Ovary (tissue), 9 donors: ENCODE results near the gene LTF. TPM values are rescaled to one million over a fixed set of nuclear protein-coding genes. Genes with fewer than 3 reads are reported as not detected.

Source experiments
- DNase-seq, 5 donors: peaks; one replicate each; pipeline ENCODE4 v3.0.0-alpha.2; 2019 to 2020
- H3K27ac ChIP-seq, 2 donors: fragments of 200-600 bp; one replicate each; pipeline versions ENCODE4 v1.5.1 to v1.8.0; 2019 to 2022
- H3K27me3 ChIP-seq: fragments of 200-600 bp; one replicate; pipeline ENCODE4 v1.8.0; 2022
- H3K36me3 ChIP-seq: fragments of 200-600 bp; sonication (generic); one replicate; pipeline ENCODE4 v1.5.1; 2019
- H3K4me1 ChIP-seq: one replicate; pipeline ENCODE4 v1.8.1; 2013; ENCODE audit warnings: mild to moderate bottlenecking, moderate library complexity; ENCODE audit not compliant: insufficient read depth
- H3K4me3 ChIP-seq: fragments of 200-600 bp; sonication (generic); one replicate; pipeline ENCODE4 v1.5.1; 2017
- H3K9me3 ChIP-seq, 2 donors: fragments of 200-600 bp in 1 of 2; sonication (generic) in 1 of 2; one replicate each; pipeline versions ENCODE4 v1.5.1 to v1.8.1; 2013 to 2019; ENCODE audit warnings: mild to moderate bottlenecking in 1 of 2, moderate library complexity in 1 of 2
- EP300 ChIP-seq: sonication (generic); formaldehyde crosslinking; IDR thresholded peaks from one replicate; pipeline ENCODE4 v1.6.1; 2017; ENCODE audit warnings: antibody characterized with exemption
- POLR2A ChIP-seq: fragments of 450-650 bp; IDR thresholded peaks from one replicate; pipeline ENCODE4 v1.6.1; 2017; ENCODE audit warnings: antibody characterized with exemption, mild to moderate bottlenecking, moderate library complexity
- WGBS, 3 donors: extraction: QIAGEN DNeasy Blood & Tissue Kit in 1 of 3; methylation state at CpG; one replicate each; pipeline versions ENCODE4 v1.1.5 to v1.1.7; 2013 to 2017; 5-methylcytosine and 5-hydroxymethylcytosine counted together
- intact Hi-C, 4 donors: fragments of 100-400 bp; cut with DNase I; formaldehyde crosslinking; loops; one replicate each; pipeline versions ENCODE4 v1.11.0 to v1.15.1; 2022 to 2023
- polyA plus RNA-seq, 2 donors: library from polyadenylated mRNA; stranded (reverse); fragments of 200-250 nt in 1 of 2; fragments of 350-450 nt in 1 of 2; fragmentation: Illumina TruSeq in 1 of 2; extraction: RNeasy Lipid Tissue Mini Kit (QIAGEN cat#74804) in 1 of 2; gene quantifications; one replicate each; pipeline ENCODE4 v1.2.3, GENCODE V29; 2013 to 2014
- total RNA-seq, 7 donors: library from RNA; depleted of rRNA in 2 of 7; stranded (reverse); fragments of >200 nt in 2 of 7; fragmentation: NEBNext Ultra II Directional in 3 of 7; extraction: Animal tissue kit (Norgen Biotek cat#: 25700) in 3 of 7; gene quantifications; one replicate each; pipeline versions ENCODE4 v1.1.0 to v1.2.4, GENCODE V29; 2016 to 2023
- TF ChIP-seq, protein P1 (sequence below), 3 donors: fragments of 450-650 bp in 2 of 3; fragments of 200-600 bp in 1 of 3; IDR thresholded peaks; one replicate each; pipeline versions ENCODE4 v1.5.1 to v1.8.0; 2016 to 2022; ENCODE audit warnings: antibody characterized with exemption in 3 of 3, mild to moderate bottlenecking in 1 of 3
- donor health status: DM: no; HTN: no; CAD: no; lungs with moderate emphysema.
- donor health status: DM: no; HTN: no; CAD: no.
- donor health status: Bipolar disorder and iron deficiency.
- donor health status: DM: yes; HTN: yes; CAD: no.
- donor health status: DM: no; HTN: no; CAD: no.
- donor health status: DM: yes; HTN: yes; CAD: no.

Gene LTF
- total and polyA plus RNA-seq, 9 donors = 0.56 to 23.7 (median 1.2) TPM

DNA sequence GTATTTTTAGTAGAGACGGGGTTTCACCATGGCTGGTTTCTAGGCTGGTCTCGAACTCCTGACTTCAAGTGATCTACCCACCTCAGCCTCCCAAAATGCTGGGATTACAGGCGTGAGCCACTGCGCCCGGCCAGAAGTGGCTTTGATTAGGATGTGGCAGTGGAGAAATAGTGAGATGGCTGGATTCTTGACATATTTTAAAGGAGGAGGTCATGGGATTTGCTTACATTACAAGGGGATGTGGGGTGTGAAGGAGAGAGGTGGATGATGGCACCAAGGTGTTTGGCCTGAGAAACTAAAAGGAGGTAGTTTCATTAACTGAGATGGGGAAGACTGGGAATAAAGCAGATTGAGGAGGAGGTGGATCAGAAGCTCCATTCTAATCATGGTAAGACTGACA lies 15.0 kb upstream of the LTF start:
- WGBS, 3 donors = 76 to 78% (median 77%) methylated on average over 5 of the region's 5 CpGs
- no peaks in the 10 kb centered on the region for H3K36me3 ChIP-seq
- H3K4me1 ChIP-seq = no peaks in the 10 kb centered on the region
- no peak overlapping the region for H3K27ac ChIP-seq
- no peaks in the 10 kb centered on the region for H3K9me3 ChIP-seq
- intact Hi-C loops = loop anchor here in 1 of 4 donors (10.0 kb wide), 1 partner anchor 155 kb away; no protein-coding TSS in a partner anchor
- no peaks in the 10 kb centered on the region for H3K27me3 ChIP-seq
- TF ChIP-seq EP300 (no peak), POLR2A (no peak)
- TF ChIP-seq, protein P1, sequence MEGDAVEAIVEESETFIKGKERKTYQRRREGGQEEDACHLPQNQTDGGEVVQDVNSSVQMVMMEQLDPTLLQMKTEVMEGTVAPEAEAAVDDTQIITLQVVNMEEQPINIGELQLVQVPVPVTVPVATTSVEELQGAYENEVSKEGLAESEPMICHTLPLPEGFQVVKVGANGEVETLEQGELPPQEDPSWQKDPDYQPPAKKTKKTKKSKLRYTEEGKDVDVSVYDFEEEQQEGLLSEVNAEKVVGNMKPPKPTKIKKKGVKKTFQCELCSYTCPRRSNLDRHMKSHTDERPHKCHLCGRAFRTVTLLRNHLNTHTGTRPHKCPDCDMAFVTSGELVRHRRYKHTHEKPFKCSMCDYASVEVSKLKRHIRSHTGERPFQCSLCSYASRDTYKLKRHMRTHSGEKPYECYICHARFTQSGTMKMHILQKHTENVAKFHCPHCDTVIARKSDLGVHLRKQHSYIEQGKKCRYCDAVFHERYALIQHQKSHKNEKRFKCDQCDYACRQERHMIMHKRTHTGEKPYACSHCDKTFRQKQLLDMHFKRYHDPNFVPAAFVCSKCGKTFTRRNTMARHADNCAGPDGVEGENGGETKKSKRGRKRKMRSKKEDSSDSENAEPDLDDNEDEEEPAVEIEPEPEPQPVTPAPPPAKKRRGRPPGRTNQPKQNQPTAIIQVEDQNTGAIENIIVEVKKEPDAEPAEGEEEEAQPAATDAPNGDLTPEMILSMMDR (IDR thresholded peaks at IDR 0.05) = no peak
- no peak overlapping the region for H3K4me3 ChIP-seq
- DNase-seq = no peak

DNA sequence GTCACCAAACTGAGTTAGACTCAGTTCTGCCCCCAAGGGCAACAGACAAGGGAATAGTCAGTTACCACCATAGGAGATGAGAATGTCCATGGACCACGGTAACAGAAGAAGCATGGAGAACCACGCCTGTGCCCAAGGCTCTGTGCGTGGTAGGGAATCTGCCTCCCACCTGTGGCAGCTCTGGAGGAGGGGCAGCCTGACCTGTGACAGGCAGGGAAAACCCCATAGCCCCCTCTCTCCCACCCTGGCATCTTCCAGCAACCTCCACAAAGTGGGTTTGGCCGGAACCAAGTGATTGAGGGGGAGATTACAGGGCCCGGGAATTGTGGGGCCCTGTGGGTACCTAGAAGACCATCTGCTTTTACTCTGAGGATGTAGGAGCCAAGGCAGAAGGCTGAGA lies 14.3 kb upstream of the LTF start:
- intact Hi-C loops = no loop called here
- Histone ChIP-seq H3K9me3 (no peaks in the 10 kb centered on the region), H3K4me1 (no peaks in the 10 kb centered on the region), H3K27ac (no peak overlapping the region), H3K36me3 (no peaks in the 10 kb centered on the region), H3K27me3 (no peaks in the 10 kb centered on the region), H3K4me3 (no peak overlapping the region)
- 78 to 84% (median 80%) methylated on average over 5 of the region's 5 CpGs for WGBS, 3 donors
- TF ChIP-seq POLR2A = no peak
- TF ChIP-seq, protein P1 (IDR thresholded peaks at IDR 0.05) = no peak
- TF ChIP-seq EP300 = no peak
- no peak for DNase-seq

DNA sequence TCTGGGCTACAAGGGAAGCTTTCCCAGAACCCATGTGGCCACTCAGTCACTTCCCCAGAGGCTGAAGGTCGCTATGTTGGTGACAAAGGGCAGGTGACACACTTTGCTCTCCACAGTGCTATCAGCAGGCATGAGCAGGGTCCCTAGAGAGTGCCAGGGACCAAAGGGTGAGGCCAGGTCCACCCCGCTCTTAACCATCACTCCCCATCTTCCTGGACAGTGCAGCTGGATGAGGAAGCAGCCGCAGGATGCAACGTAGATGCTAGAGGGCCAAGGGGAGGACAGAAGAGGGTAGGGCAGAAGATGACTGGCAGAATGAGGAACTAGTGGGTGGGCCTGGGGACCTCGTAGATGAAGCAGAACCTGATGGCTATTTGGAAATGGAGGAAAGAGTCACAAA lies 13.6 kb upstream of the LTF start:
- no peak overlapping the region for H3K4me3 ChIP-seq
- H3K27ac ChIP-seq = no peak overlapping the region
- no peaks in the 10 kb centered on the region for H3K4me1 ChIP-seq
- no peaks in the 10 kb centered on the region for H3K27me3 ChIP-seq
- no peaks in the 10 kb centered on the region for H3K9me3 ChIP-seq
- intact Hi-C loops = no loop called here
- TF ChIP-seq, protein P1 (IDR thresholded peaks at IDR 0.05) = no peak
- no peak for TF ChIP-seq POLR2A
- TF ChIP-seq EP300 = no peak
- no peak for DNase-seq
- H3K36me3 ChIP-seq = no peaks in the 10 kb centered on the region
- 72 to 76% (median 74%) methylated on average over 5 of the region's 5 CpGs for WGBS, 3 donors

DNA sequence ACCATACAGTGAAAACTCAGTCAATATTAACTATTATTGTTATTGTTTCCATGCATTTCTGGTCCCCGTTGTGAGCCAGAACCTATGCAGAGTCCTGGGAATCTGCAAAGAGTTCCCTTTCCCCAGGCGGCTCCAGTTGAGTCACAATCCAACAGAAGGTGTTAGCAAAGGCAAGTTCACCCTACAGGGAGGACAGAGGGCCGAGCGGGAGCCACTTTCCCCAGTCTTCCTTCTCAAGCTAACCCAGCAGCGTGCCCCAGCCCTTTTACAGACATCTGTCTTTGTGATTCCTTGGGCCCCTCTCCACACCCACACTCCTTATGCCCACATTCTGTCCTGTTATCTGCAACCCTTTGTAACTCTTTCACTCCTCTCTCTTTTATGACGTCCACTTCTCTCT lies 13.1 kb upstream of the LTF start:
- Histone ChIP-seq H3K27me3 (no peaks in the 10 kb centered on the region), H3K4me3 (no peak overlapping the region), H3K4me1 (no peaks in the 10 kb centered on the region), H3K9me3 (no peaks in the 10 kb centered on the region), H3K27ac (no peak overlapping the region), H3K36me3 (no peaks in the 10 kb centered on the region)
- intact Hi-C loops = no loop called here
- WGBS, 3 donors = 62 to 67% (median 66%) methylated on average over 6 of the region's 6 CpGs
- TF ChIP-seq, protein P1 (IDR thresholded peaks at IDR 0.05) = no peak
- TF ChIP-seq POLR2A (no peak), EP300 (no peak)
- no peak for DNase-seq

DNA sequence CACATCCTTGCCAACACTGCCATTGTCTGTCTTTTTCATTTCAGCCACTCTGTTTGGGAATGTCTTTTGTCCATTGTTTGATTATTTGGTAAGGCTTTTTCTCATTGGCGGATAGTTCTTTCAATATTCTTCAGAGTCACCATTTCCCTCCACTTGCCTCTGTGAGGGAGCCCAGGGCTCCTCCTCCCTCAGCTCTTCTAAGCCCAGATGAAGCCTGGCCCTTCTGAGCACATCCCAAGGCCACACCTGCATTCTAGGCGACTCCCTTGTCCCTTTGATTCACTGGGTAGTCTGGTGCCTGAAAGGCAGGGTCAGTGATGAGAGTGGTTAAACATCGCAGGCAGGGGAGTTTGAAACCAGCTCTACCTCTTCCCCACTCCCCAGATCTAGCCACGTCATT lies 12.4 kb upstream of the LTF start:
- Histone ChIP-seq H3K36me3 (no peaks in the 10 kb centered on the region), H3K27ac (no peak overlapping the region), H3K4me1 (no peaks in the 10 kb centered on the region), H3K27me3 (no peaks in the 10 kb centered on the region), H3K9me3 (no peaks in the 10 kb centered on the region), H3K4me3 (no peak overlapping the region)
- TF ChIP-seq EP300 (no peak), POLR2A (no peak)
- TF ChIP-seq, protein P1 (IDR thresholded peaks at IDR 0.05) = no peak
- WGBS, 3 donors = 43 to 52% (median 50%) methylated on average over 4 of the region's 4 CpGs
- no peak for DNase-seq
- intact Hi-C loops = no loop called here
